SK-N-SH treated with all-trans-retinoic acid at 6 μM for 48 hours (cell line): ENCODE results near the gene TMEM59.
A peak's percentile ranks its signal among the peaks of the same experiment; 100 is the strongest.
"Not testable (repeated sequence)": the region's sequence is repeated elsewhere in the genome, so short reads cannot be mapped to it uniquely, and the experiment has no call there.

Experiments used
- ATAC-seq: fragments of 200-7000 bp; cut with Tn5 transposase; 3 replicates; pipeline ENCODE4 v1.9.1; 2020; ENCODE audit warnings: mild to moderate bottlenecking, moderate library complexity
- ARNTL ChIP-seq: fragments of 450-650 bp; formaldehyde crosslinking; IDR thresholded peaks from 2 replicates; pipeline ENCODE4 v1.5.0; 2020; ENCODE audit warnings: low read depth, mild to moderate bottlenecking, moderate library complexity, borderline replicate concordance
- BACH2 ChIP-seq: fragments of 250-450 bp; sonication (Bioruptor Pico); IDR thresholded peaks from 2 replicates; pipeline ENCODE4 v1.9.0; 2021; ENCODE audit warnings: mild to moderate bottlenecking, borderline replicate concordance
- CSDC2 ChIP-seq: fragments of 250-450 bp; sonication (Bioruptor Pico); IDR thresholded peaks from 2 replicates; pipeline ENCODE4 v1.5.0; 2020; ENCODE audit warnings: mild to moderate bottlenecking, moderate library complexity
- ESRRG ChIP-seq: fragments of 250-450 bp; sonication (Bioruptor Pico); IDR thresholded peaks from 2 replicates; pipeline ENCODE4 v1.6.1; 2021; ENCODE audit warnings: mild to moderate bottlenecking
- GLIS3 ChIP-seq: fragments of 250-450 bp; sonication (Bioruptor Pico); IDR thresholded peaks from 2 replicates; pipeline ENCODE4 v1.5.0; 2020; ENCODE audit warnings: mild to moderate bottlenecking, moderate library complexity
- ISL1 ChIP-seq: fragments of 250-450 bp; sonication (Bioruptor Pico); IDR thresholded peaks from 2 replicates; pipeline ENCODE4 v2.1.2; 2022; ENCODE audit warnings: mild to moderate bottlenecking, moderate library complexity
- OSR1 ChIP-seq: fragments of 250-450 bp; sonication (Bioruptor Pico); IDR thresholded peaks from 2 replicates; pipeline ENCODE4 v1.8.0; 2022; ENCODE audit warnings: moderate library complexity, mild to moderate bottlenecking, inconsistent platforms
- PPARA ChIP-seq: fragments of 250-450 bp; sonication (Bioruptor Pico); IDR thresholded peaks from 2 replicates; pipeline ENCODE4 v1.5.0; 2020; ENCODE audit warnings: mild to moderate bottlenecking, borderline replicate concordance
- RARB ChIP-seq: fragments of 250-450 bp; sonication (Bioruptor Pico); IDR thresholded peaks from 2 replicates; pipeline ENCODE4 v1.8.0; 2021; ENCODE audit warnings: mild to moderate bottlenecking, moderate library complexity
- SNAI2 ChIP-seq: fragments of 250-450 bp; sonication (Bioruptor Pico); IDR thresholded peaks from 2 replicates; pipeline ENCODE4 v1.5.0; 2020; ENCODE audit warnings: mild to moderate bottlenecking, moderate library complexity
- TCF4 ChIP-seq: fragments of 250-450 bp; sonication (Bioruptor Pico); IDR thresholded peaks from 2 replicates; pipeline ENCODE4 v1.8.0; 2021; ENCODE audit warnings: mild to moderate bottlenecking, moderate library complexity, borderline replicate concordance
- TOX ChIP-seq: fragments of 250-450 bp; sonication (Bioruptor Pico); IDR thresholded peaks from 2 replicates; pipeline ENCODE4 v1.8.0; 2021; ENCODE audit warnings: mild to moderate bottlenecking, moderate library complexity, borderline replicate concordance
- ZC3H10 ChIP-seq: fragments of 250-450 bp; sonication (Bioruptor Pico); IDR thresholded peaks from 2 replicates; pipeline ENCODE4 v1.5.1; 2021; ENCODE audit warnings: mild to moderate bottlenecking, moderate library complexity
- ZFP3 ChIP-seq: fragments of 250-450 bp; sonication (Bioruptor Pico); IDR thresholded peaks from 2 replicates; pipeline ENCODE4 v1.5.0; 2020; ENCODE audit warnings: mild to moderate bottlenecking, moderate library complexity
- ZNF565 ChIP-seq: fragments of 450-650 bp; formaldehyde crosslinking; conservative IDR thresholded peaks from 2 replicates; pipeline ENCODE4 v1.5.0; 2020; ENCODE audit warnings: low read depth, mild to moderate bottlenecking, moderate library complexity
- ZNF70 ChIP-seq: fragments of 450-650 bp; formaldehyde crosslinking; IDR thresholded peaks from 2 replicates; pipeline ENCODE4 v1.5.0; 2020; ENCODE audit warnings: mild to moderate bottlenecking, moderate library complexity
- ZNF8 ChIP-seq: fragments of 450-650 bp; formaldehyde crosslinking; IDR thresholded peaks from 2 replicates; pipeline ENCODE4 v1.5.0; 2020; ENCODE audit warnings: mild to moderate bottlenecking, moderate library complexity
- TF ChIP-seq, protein P1 (sequence below): fragments of 250-450 bp; sonication (Bioruptor Pico); IDR thresholded peaks from 2 replicates; pipeline ENCODE4 v1.8.0; 2021; ENCODE audit warnings: low read depth, mild to moderate bottlenecking, moderate library complexity, borderline replicate concordance
- TF ChIP-seq, protein P2 (sequence below): fragments of 250-450 bp; sonication (Bioruptor Pico); IDR thresholded peaks from 2 replicates; pipeline ENCODE4 v1.5.0; 2020; ENCODE audit warnings: mild to moderate bottlenecking, moderate library complexity
- TF ChIP-seq, protein P3 (sequence below): fragments of 250-450 bp; sonication (Bioruptor Pico); IDR thresholded peaks from 2 replicates; pipeline ENCODE4 v1.5.1; 2020; ENCODE audit warnings: low read depth, mild to moderate bottlenecking, moderate library complexity

TMEM59 gene

DNA sequence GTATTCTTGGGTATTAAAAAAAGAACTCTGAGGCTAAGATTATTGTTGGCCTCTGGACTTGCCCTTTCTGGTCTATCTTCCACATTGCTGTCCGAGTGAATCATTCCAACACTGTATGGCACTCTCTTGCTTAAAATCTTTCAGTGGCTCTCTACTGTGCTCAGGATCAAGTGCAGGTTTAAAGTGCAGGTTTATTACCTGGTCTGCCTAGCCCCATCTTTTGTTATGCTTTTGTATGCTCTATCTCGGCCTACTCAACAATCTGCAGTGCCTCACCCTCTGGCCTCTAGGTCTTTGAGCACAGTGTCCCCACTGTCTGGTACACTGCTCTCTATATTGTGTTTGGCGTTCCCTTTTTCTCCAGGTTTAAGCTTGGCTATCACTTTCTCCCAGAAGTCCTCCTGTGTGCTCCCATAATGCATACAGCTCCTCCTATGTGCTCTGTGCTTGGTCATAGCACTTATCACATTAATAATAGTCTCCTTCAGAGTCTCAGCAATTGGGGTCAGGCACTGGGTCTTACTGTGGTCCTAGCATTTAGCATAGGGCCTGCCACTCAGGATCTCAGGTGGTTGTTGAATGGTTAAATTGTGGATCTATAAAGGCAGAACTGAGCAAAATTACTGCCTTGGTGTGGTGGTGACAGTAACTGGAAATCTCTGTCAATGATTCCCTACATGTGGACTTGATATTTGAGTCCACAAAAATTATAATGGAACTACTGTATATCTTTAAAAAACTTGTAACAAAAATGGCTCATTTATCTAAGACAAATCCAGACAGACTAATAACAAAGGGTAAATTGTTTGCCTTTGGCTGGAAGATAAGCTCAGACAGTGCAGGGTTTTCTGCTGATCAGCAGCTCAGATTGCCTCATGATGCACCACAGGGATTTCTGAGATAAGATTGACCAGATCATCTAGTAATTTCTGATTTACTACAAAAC is 24.4 kb downstream of the TMEM59 start (continued):
- TF ChIP-seq, protein P1, sequence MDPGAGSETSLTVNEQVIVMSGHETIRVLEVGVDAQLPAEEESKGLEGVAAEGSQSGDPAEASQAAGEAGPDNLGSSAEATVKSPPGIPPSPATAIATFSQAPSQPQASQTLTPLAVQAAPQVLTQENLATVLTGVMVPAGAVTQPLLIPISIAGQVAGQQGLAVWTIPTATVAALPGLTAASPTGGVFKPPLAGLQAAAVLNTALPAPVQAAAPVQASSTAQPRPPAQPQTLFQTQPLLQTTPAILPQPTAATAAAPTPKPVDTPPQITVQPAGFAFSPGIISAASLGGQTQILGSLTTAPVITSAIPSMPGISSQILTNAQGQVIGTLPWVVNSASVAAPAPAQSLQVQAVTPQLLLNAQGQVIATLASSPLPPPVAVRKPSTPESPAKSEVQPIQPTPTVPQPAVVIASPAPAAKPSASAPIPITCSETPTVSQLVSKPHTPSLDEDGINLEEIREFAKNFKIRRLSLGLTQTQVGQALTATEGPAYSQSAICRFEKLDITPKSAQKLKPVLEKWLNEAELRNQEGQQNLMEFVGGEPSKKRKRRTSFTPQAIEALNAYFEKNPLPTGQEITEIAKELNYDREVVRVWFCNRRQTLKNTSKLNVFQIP = no peak
- TF ChIP-seq, protein P2, sequence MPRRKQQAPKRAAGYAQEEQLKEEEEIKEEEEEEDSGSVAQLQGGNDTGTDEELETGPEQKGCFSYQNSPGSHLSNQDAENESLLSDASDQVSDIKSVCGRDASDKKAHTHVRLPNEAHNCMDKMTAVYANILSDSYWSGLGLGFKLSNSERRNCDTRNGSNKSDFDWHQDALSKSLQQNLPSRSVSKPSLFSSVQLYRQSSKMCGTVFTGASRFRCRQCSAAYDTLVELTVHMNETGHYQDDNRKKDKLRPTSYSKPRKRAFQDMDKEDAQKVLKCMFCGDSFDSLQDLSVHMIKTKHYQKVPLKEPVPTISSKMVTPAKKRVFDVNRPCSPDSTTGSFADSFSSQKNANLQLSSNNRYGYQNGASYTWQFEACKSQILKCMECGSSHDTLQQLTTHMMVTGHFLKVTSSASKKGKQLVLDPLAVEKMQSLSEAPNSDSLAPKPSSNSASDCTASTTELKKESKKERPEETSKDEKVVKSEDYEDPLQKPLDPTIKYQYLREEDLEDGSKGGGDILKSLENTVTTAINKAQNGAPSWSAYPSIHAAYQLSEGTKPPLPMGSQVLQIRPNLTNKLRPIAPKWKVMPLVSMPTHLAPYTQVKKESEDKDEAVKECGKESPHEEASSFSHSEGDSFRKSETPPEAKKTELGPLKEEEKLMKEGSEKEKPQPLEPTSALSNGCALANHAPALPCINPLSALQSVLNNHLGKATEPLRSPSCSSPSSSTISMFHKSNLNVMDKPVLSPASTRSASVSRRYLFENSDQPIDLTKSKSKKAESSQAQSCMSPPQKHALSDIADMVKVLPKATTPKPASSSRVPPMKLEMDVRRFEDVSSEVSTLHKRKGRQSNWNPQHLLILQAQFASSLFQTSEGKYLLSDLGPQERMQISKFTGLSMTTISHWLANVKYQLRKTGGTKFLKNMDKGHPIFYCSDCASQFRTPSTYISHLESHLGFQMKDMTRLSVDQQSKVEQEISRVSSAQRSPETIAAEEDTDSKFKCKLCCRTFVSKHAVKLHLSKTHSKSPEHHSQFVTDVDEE (CRISPR knock-in tag) = peak; percentile 66
- TF ChIP-seq, protein P3, sequence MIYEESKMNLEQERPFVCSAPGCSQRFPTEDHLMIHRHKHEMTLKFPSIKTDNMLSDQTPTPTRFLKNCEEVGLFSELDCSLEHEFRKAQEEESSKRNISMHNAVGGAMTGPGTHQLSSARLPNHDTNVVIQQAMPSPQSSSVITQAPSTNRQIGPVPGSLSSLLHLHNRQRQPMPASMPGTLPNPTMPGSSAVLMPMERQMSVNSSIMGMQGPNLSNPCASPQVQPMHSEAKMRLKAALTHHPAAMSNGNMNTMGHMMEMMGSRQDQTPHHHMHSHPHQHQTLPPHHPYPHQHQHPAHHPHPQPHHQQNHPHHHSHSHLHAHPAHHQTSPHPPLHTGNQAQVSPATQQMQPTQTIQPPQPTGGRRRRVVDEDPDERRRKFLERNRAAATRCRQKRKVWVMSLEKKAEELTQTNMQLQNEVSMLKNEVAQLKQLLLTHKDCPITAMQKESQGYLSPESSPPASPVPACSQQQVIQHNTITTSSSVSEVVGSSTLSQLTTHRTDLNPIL = no peak
- TF ChIP-seq ZNF70 (CRISPR knock-in tag) (no peak), TOX (CRISPR knock-in tag) (no peak), ISL1 (peak; percentile 44), SNAI2 (CRISPR knock-in tag) (no peak), BACH2 (CRISPR knock-in tag) (no peak)
- TF ChIP-seq, all 23 proteins: peak for 3

DNA sequence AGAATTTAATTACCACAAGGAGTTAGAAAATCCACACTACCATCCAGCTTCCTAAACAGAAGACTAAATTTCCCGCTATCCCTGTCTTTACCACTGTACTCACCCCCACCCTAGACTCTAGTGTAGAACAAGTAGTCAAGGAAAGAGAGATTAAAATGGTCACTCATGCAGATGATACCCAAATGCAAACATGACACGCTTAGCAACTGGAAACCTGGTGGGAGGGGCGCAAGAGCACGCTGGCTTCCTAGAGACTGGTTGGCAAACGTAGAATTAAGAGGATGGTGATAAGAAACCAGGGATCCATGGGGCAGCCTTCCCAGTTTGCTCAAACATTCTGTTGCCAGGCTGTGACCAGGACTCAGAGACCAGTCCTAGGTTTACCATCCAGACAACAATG is 25.2 kb downstream of the TMEM59 start:
- TF ChIP-seq ZNF565 (CRISPR knock-in tag) = no peak
- no peak for ATAC-seq

DNA sequence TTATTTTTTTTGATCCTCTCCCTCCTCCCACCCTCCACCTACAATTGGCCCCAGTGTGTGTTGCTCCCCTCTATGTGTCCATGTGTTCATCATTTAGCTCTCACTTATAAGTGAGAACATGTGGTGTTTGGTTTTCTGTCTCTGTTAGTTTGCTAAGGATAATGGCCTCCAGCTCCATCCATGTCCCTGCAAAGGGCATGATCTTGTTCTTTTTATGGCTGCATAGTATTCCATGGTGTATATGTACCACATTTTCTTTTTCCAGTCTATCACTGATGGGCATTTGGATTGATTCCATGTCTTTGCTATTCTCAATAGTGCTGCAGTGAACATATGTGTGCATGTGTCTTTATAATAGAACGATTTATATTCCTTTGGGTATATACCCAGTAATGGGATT is 28.2 kb downstream of the TMEM59 start:
- 0 out of 2 replicates have a peak, but pooled peaks have one; percentile 11 for TF ChIP-seq ZNF8
- ATAC-seq = not testable (repeated sequence)

DNA sequence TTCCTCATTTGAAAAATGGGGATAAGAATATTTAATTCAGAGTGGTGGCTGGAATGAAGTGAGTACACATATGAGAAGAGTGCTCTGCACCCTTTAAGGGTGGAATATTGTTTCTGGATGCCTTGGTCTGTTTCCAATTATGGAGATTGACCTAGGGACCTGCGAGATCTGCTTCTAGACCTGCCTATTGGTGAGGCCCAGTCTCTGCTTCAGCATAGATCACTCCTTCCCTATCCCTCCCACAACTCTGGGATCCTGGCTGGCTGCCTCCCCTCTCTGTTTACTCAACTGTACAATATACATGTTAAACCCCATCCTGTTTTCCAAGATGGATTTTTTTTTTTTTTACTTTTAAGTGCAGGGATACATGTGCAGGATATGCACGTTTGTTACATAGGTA is 28.6 kb downstream of the TMEM59 start:
- TF ChIP-seq GLIS3 (CRISPR knock-in tag) (no peak), PPARA (CRISPR knock-in tag) (no peak), TOX (CRISPR knock-in tag) (no peak), OSR1 (CRISPR knock-in tag) (no peak), ZC3H10 (no peak)
- TF ChIP-seq, protein P2 (CRISPR knock-in tag) = no peak
- TF ChIP-seq, all 23 proteins: peak for 0
- no peak; the same call in 2 of the 3 replicates for ATAC-seq

DNA sequence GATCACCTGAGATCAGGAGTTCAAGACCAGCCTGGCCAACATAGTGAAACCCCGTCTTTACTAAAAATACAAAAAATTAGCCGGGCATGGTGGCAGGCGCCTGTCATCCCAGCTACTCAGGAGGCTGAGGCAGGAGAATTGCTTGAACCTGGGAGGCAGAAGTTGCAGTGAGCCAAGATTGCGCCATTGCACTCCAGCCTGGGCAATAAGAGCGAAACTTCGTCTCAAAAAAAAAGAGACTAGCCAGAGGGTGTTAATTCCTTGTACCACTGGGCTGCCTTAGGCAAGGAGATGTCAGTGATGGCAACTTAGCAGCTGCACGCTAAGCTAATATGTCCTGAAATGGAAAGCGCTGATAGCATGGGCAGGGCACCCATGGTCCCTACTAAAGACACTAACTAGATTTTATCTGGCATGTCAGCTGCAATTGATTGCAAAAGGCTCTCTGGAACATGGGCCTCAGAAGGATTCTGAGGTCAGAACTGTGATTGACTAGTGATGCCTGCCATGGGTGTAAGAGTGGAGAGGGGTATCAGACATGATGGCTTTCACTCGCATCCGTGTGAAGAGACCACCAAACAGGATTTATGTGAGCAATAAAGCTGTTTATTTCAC is 33.3 kb downstream of the TMEM59 start:
- not testable (repeated sequence) for ATAC-seq

DNA sequence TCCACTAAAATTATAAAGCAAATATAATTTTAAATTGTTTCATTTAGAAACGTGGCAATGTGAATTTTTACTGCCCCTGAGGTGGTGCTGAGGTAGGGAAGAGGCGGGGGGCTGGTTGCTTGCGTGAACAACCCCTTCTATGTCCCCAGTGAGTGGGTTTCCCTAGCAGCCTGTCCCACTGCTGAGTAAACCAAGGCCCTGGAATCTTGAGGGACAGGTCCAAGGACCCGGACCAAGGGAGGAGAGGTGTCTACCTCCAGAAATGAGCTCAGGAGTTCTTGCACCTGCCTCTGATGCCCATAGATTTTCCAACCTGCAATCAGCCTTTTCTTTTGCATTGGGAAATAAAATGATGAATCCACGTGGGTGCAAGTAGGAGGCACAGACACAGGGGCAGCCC is 34.4 kb downstream of the TMEM59 start:
- ATAC-seq = no peak
- no peak for TF ChIP-seq ZNF8
- TF ChIP-seq TCF4 (CRISPR knock-in tag) = no peak
- no peak for TF ChIP-seq ZFP3
- TF ChIP-seq CSDC2 (CRISPR knock-in tag) = no peak
- no peak for TF ChIP-seq ARNTL (CRISPR knock-in tag)
- TF ChIP-seq, protein P3 = no peak
- TF ChIP-seq, protein P1 = no peak
- no peak for TF ChIP-seq ESRRG (CRISPR knock-in tag)
- no peak for TF ChIP-seq TOX (CRISPR knock-in tag)
- TF ChIP-seq RARB = no peak
- TF ChIP-seq SNAI2 (CRISPR knock-in tag) = no peak
- TF ChIP-seq GLIS3 (CRISPR knock-in tag) = no peak
- TF ChIP-seq, all 23 proteins: peak for 0
